A673 (cell line): ENCODE results near the gene CIT. TPM values are rescaled to one million over a fixed set of nuclear protein-coding genes. Genes with fewer than 3 reads are reported as not detected.

Source experiments
- BruUV-seq: library from RNA; stranded (reverse); fragments of 400-500 nt; replicated peaks from 2 replicates; lab custom pipeline; 2021; lab: Mats Ljungman, UMichigan
- CTCF ChIA-PET: fragments of 300-600 bp; sonication (Branson Sonifier 250); formaldehyde crosslinking; loops from one replicate; lab custom pipeline; 2022; ENCODE audit warnings: antibody characterized with exemption; lab: Charles Lee
- POLR2A ChIA-PET: fragments of 300-600 bp; sonication (Branson Sonifier 250); formaldehyde crosslinking; loops from one replicate; lab custom pipeline; 2022; ENCODE audit warnings: antibody characterized with exemption; ENCODE audit not compliant: low non-redundant PET; lab: Charles Lee
- DNase-seq: peaks from one replicate; pipeline ENCODE4 v3.0.0-alpha.2; 2015; ENCODE audit warnings: low spot score
- H3K27ac ChIP-seq: fragments of 200-600 bp; sonication (generic); 2 replicates; pipeline ENCODE4 v1.5.1; 2016; ENCODE audit warnings: mixed run types, low read depth, mild to moderate bottlenecking, mixed read lengths, antibody characterized with exemption, low read length; ENCODE audit not compliant: poor library complexity, severe bottlenecking
- H3K27me3 ChIP-seq: fragments of 200-600 bp; sonication (generic); replicated peaks from 2 replicates; pipeline ENCODE4 v1.6.1; 2017; ENCODE audit warnings: mixed run types, low read depth, mild to moderate bottlenecking, mixed read lengths, antibody characterized with exemption, low read length; ENCODE audit not compliant: insufficient read depth, poor library complexity
- H3K36me3 ChIP-seq: fragments of 200-600 bp; sonication (generic); 2 replicates; pipeline ENCODE4 v1.6.1; 2016; ENCODE audit warnings: mixed run types, mild to moderate bottlenecking, mixed read lengths, antibody characterized with exemption, low read length; ENCODE audit not compliant: insufficient read depth, poor library complexity, severe bottlenecking
- H3K4me1 ChIP-seq: fragments of 200-600 bp; sonication (generic); 2 replicates; pipeline ENCODE4 v1.6.1; 2017; ENCODE audit warnings: mixed run types, mild to moderate bottlenecking, mixed read lengths, antibody characterized with exemption, low read length; ENCODE audit not compliant: insufficient read depth, poor library complexity, severe bottlenecking
- H3K4me3 ChIP-seq: fragments of 200-600 bp; sonication (generic); 2 replicates; pipeline ENCODE4 v1.5.1; 2016; ENCODE audit warnings: low read depth, mixed run types, mild to moderate bottlenecking, mixed read lengths, low read length; ENCODE audit not compliant: poor library complexity, severe bottlenecking
- H3K9me3 ChIP-seq: fragments of 200-600 bp; sonication (generic); 2 replicates; pipeline ENCODE4 v1.6.1; 2016; ENCODE audit warnings: mixed run types, low read depth, mild to moderate bottlenecking, mixed read lengths, antibody characterized with exemption, low read length; ENCODE audit not compliant: poor library complexity, severe bottlenecking
- EZH2 ChIP-seq: fragments of 200-600 bp; sonication (generic); IDR thresholded peaks from 2 replicates; pipeline ENCODE4 v1.6.1; 2017; ENCODE audit warnings: borderline replicate concordance, low read depth, mild to moderate bottlenecking, mixed read lengths, antibody characterized with exemption, low read length; ENCODE audit not compliant: poor library complexity, severe bottlenecking
- intact Hi-C: fragments of 100-400 bp; cut with micrococcal nuclease; formaldehyde crosslinking; loops from one replicate; pipeline ENCODE4 v1.10.0; 2022; ENCODE audit not compliant: unreplicated experiment
- total RNA-seq: library from RNA; stranded (reverse); gene quantifications from 2 replicates; pipeline ENCODE4 v1.2.3, GENCODE V29; 2021
- TF ChIP-seq, protein P1 (sequence below): fragments of 300-800, 200-600 bp; sonication (generic); conservative IDR thresholded peaks from 2 replicates; pipeline ENCODE4 v1.5.1; 2017; ENCODE audit warnings: low read depth, mild to moderate bottlenecking, antibody characterized with exemption, low read length, moderate library complexity, mixed read lengths

CIT gene
- total RNA-seq, 1 experiment from 2014 or later: 62.4 TPM

DNA sequence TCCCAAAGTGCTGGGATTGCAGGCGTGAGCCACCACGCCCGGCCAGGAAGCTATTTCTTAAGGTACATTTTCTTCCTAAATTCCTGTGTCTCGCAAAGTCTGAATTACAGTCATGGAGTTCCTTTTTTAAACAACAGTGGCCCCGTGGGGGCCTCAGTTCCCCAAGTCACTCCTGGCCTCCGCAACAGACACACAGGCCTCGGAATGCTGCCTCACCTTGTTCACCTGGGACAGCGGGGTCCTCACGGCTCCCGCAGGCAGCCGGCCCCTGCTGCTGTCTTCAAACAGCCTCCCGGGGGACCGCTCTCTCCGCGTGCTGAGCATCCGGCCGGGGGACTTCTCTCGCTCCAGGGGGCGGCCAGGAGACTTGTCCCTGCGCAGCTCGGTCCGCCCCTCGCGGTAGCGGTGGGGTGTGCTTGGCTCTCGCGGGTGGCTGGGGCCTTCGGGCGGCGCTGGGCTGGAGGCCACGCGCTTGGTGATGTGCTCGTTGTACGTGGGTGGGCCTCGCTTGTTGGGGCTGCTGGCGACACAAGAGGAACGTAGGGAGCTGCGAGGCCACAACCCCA lies 187.1 kb downstream of the CIT start:
- Histone ChIP-seq H3K27me3 (no peaks in the 10 kb centered on the region), H3K27ac (no peak overlapping the region), H3K9me3 (no peaks in the 10 kb centered on the region), H3K4me1 (peaks cover 26% of the 10 kb centered on the region), H3K4me3 (no peak overlapping the region), H3K36me3 (peaks cover 16% of the 10 kb centered on the region)
- intact Hi-C loops: no loop called here
- BruUV-seq: no TSS peak
- POLR2A ChIA-PET: no interaction called here
- no peak for DNase-seq
- TF ChIP-seq, protein P1, sequence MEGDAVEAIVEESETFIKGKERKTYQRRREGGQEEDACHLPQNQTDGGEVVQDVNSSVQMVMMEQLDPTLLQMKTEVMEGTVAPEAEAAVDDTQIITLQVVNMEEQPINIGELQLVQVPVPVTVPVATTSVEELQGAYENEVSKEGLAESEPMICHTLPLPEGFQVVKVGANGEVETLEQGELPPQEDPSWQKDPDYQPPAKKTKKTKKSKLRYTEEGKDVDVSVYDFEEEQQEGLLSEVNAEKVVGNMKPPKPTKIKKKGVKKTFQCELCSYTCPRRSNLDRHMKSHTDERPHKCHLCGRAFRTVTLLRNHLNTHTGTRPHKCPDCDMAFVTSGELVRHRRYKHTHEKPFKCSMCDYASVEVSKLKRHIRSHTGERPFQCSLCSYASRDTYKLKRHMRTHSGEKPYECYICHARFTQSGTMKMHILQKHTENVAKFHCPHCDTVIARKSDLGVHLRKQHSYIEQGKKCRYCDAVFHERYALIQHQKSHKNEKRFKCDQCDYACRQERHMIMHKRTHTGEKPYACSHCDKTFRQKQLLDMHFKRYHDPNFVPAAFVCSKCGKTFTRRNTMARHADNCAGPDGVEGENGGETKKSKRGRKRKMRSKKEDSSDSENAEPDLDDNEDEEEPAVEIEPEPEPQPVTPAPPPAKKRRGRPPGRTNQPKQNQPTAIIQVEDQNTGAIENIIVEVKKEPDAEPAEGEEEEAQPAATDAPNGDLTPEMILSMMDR: no peak
- TF ChIP-seq EZH2: no peak
- CTCF ChIA-PET: no interaction called here

DNA sequence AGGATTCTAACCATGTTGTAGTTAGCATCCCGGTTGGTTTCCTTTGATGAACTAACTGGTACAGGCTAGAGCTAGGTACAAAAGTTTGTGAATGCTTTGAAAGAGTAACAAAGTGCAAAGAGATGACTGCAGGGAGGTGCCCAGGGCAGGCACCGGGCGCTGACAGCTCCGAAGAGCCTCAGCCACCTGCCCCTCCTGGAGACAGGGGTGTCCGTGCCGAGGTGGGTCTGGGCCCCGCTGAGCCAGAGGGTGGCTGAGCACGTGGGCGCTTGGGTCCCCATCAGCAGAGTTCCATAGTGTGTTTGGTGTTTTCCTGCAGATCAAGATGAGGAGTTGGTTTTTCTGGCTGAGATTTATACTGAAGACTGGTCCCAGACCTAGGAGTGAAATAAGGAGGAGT lies 189.2 kb downstream of the CIT start:
- H3K4me3 ChIP-seq: no peak overlapping the region
- no TSS peak for BruUV-seq
- intact Hi-C loops: no loop called here
- H3K9me3 ChIP-seq: no peaks in the 10 kb centered on the region
- DNase-seq: no peak
- H3K27ac ChIP-seq: no peak overlapping the region
- ChIA-PET CTCF (no interaction called here), POLR2A (no interaction called here)
- H3K4me1 ChIP-seq: peaks cover 11% of the 10 kb centered on the region
- TF ChIP-seq EZH2: no peak
- TF ChIP-seq, protein P1: no peak
- H3K27me3 ChIP-seq: no peaks in the 10 kb centered on the region
- peaks cover 16% of the 10 kb centered on the region for H3K36me3 ChIP-seq

DNA sequence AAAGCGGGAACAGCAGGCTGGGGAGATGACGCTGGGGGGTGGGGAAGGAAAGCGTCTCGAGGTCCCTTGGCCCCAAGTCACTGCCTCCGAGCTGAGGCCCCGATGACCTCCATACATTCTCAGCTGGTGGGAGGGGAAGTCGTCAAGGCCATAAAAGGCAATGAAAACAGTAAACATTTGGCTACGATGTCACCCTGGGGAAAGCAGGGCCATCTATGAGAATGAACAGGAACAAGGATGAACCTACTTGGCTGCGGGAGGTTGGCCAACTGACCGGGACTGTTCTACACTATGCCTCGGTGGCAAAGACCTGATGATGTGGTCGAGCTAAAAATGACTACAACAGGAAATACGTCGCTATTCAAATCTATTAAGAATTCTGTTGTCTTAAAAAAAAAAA lies 189.7 kb downstream of the CIT start:
- H3K27ac ChIP-seq: no peak overlapping the region
- no peaks in the 10 kb centered on the region for H3K9me3 ChIP-seq
- peaks cover 16% of the 10 kb centered on the region for H3K36me3 ChIP-seq
- TF ChIP-seq, protein P1: no peak
- no peak for TF ChIP-seq EZH2
- peaks cover 6% of the 10 kb centered on the region for H3K4me1 ChIP-seq
- no peak overlapping the region for H3K4me3 ChIP-seq
- BruUV-seq: no TSS peak
- DNase-seq: no peak
- ChIA-PET POLR2A (no interaction called here), CTCF (no interaction called here)
- intact Hi-C loops: no loop called here
- no peaks in the 10 kb centered on the region for H3K27me3 ChIP-seq
